Activated naive CD8-positive, alpha-beta T cell treated with anti-CD3 and anti-CD28 coated beads, Interleukin-2, amount 10 ng/mL, durations not matched to agents 7 days and 5 days (primary cell): ENCODE results near the gene NEIL3. TPM values are rescaled to one million over a fixed set of nuclear protein-coding genes. Genes with fewer than 3 reads are reported as not detected.
"Not testable (repeated sequence)": the region's sequence is repeated elsewhere in the genome, so short reads cannot be mapped to it uniquely, and the experiment has no call there.

ENCODE experiments used
- ATAC-seq: fragments of 150-1000 bp; cut with Tn5 transposase; one replicate; pipeline ENCODE4 v1.10.0; 2021; ENCODE audit warnings: low read depth, moderate library complexity
- POLR2A ChIA-PET: fragments of 350-600 bp; sonication (Branson Sonifier 250); formaldehyde crosslinking; loops from one replicate; lab custom pipeline; 2021; ENCODE audit warnings: antibody characterized with exemption; lab: Charles Lee
- DNase-seq: peaks from one replicate; pipeline ENCODE4 v3.0.0; 2021
- H3K27ac Mint-ChIP-seq: one replicate; pipeline ENCODE4 v1.8.0; 2022; ENCODE audit warnings: mild to moderate bottlenecking, mixed read lengths
- H3K27me3 Mint-ChIP-seq: one replicate; pipeline ENCODE4 v1.8.0; 2022; ENCODE audit warnings: mild to moderate bottlenecking, moderate library complexity, mixed read lengths
- H3K36me3 Mint-ChIP-seq: one replicate; pipeline ENCODE4 v1.8.0; 2021; ENCODE audit warnings: mild to moderate bottlenecking, mixed read lengths
- H3K4me1 Mint-ChIP-seq: one replicate; pipeline ENCODE4 v1.8.0; 2021; ENCODE audit warnings: mixed read lengths
- H3K4me3 Mint-ChIP-seq: one replicate; pipeline ENCODE4 v1.8.0; 2022; ENCODE audit warnings: mild to moderate bottlenecking, moderate library complexity, mixed read lengths
- H3K9me3 Mint-ChIP-seq: one replicate; pipeline ENCODE4 v1.8.0; 2021; ENCODE audit warnings: mixed read lengths
- total RNA-seq, 2 experiments: library from RNA; stranded (reverse); gene quantifications; one replicate each; pipeline ENCODE4 v1.2.3, GENCODE V29; 2021

NEIL3 gene
- total RNA-seq, 2 experiments from 2014 or later: 23.2 to 24.0 TPM

GRCh38 chr4:177285953-177286352 lies 23.7 kb upstream of the NEIL3 start:
- Mint-ChIP-seq H3K27me3 (peaks cover 5% of the 10 kb centered on the region), H3K36me3 (no peaks in the 10 kb centered on the region), H3K4me1 (peaks cover 4% of the 10 kb centered on the region), H3K27ac (no peak overlapping the region), H3K9me3 (no peaks in the 10 kb centered on the region), H3K4me3 (no peak overlapping the region)
- POLR2A ChIA-PET: no interaction called here
- DNase-seq (no peak), ATAC-seq (no peak)

GRCh38 chr4:177287255-177287654 lies 22.4 kb upstream of the NEIL3 start:
- Mint-ChIP-seq H3K4me3 (no peak overlapping the region), H3K36me3 (no peaks in the 10 kb centered on the region), H3K27me3 (peaks cover 4% of the 10 kb centered on the region), H3K27ac (no peak overlapping the region), H3K9me3 (no peaks in the 10 kb centered on the region), H3K4me1 (peaks cover 4% of the 10 kb centered on the region)
- POLR2A ChIA-PET: no interaction called here
- ATAC-seq (no peak), DNase-seq (no peak)

DNA sequence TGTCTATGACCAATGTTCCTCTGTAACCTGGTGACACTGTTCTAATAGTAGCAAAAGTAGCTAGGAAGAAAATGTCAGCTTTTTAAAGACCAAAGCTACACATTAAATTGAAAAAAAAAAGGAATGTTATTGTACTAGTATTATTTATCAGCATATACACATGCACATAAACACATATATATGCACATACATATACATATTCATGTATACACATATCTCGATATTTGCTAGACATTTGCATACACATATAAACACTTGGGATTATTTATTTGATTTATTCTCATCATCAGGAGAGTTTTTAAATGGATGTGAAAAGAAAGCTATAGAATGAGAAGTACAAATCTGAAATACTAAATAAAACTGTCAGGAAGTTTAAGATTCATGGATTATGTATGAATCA lies 21.3 kb upstream of the NEIL3 start:
- Mint-ChIP-seq H3K36me3 (no peaks in the 10 kb centered on the region), H3K27ac (no peak overlapping the region), H3K9me3 (no peaks in the 10 kb centered on the region), H3K4me1 (peaks cover 4% of the 10 kb centered on the region), H3K4me3 (no peak overlapping the region), H3K27me3 (peaks cover 4% of the 10 kb centered on the region)
- no peak for ATAC-seq
- POLR2A ChIA-PET: no interaction called here
- DNase-seq: no peak

- ATAC-seq (no peak), DNase-seq (no peak)
- Mint-ChIP-seq H3K4me3 (no peak overlapping the region), H3K27me3 (peaks cover 4% of the 10 kb centered on the region), H3K27ac (no peak overlapping the region), H3K9me3 (no peaks in the 10 kb centered on the region), H3K4me1 (peaks cover 2% of the 10 kb centered on the region), H3K36me3 (no peaks in the 10 kb centered on the region)
- POLR2A ChIA-PET: no interaction called here
Measured at GRCh38 chr4:177290780-177291179, 18.9 kb upstream of the NEIL3 start.

GRCh38 chr4:177292171-177292570 lies 17.5 kb upstream of the NEIL3 start:
- ATAC-seq (no peak), DNase-seq (no peak)
- Mint-ChIP-seq H3K36me3 (no peaks in the 10 kb centered on the region), H3K9me3 (no peaks in the 10 kb centered on the region), H3K4me1 (no peaks in the 10 kb centered on the region), H3K27ac (no peak overlapping the region), H3K27me3 (peaks cover 4% of the 10 kb centered on the region), H3K4me3 (no peak overlapping the region)
- POLR2A ChIA-PET: no interaction called here

DNA sequence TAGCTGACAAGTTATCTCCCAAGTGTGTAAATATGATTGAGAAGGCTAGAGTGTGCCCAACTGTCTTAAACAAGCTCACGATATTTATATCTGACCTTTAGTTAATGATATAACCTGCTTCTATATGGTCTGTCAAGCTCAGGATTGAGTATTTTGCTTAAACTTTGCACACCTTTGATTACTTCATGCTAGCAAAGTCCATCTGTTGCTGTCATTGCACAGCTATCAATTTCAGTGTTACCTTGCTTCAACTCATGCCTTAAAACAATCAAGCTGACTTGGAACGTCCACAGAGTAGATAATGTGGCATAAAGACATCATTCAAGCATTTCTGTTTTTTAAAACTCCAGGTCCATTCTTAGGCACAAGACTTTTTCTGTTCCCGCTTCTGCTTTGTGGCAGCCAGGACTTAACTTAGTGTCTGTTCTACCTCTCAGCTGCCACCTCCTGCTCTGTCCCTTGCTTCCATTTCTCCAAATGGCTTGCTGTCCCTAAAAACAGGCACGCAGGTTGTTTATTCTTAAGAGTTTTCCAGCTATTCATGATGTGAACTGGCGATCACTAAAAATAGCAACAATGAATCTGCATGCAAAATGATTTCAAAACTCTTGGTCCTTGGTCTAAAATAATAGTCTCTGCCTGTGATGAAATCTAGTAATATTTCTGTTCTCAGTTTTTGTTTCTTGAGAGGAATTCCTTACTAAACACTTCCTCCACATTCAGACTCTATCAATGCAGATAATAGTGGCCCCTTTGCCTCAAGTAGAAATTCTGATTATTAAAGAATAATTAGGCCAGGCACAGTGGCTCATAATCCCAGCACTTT lies 16.3 kb upstream of the NEIL3 start:
- Mint-ChIP-seq H3K4me1 (no peaks in the 10 kb centered on the region), H3K27me3 (peaks cover 4% of the 10 kb centered on the region)

GRCh38 chr4:177297785-177298391 lies 11.8 kb upstream of the NEIL3 start:
- Mint-ChIP-seq H3K4me1 (no peaks in the 10 kb centered on the region), H3K9me3 (peaks cover 6% of the 10 kb centered on the region), H3K27ac (no peak overlapping the region), H3K27me3 (no peaks in the 10 kb centered on the region), H3K4me3 (no peak overlapping the region), H3K36me3 (peaks cover 2% of the 10 kb centered on the region)
- POLR2A ChIA-PET: interaction anchor here (1.2 kb wide), 1 partner anchor 11 kb away, joined by 3 read pairs; no protein-coding TSS in a partner anchor
- no peak for DNase-seq
- no peak for ATAC-seq

More for the DNA sequence above, 16.3 kb upstream of the NEIL3 start:
- Mint-ChIP-seq H3K9me3 (peaks cover 4% of the 10 kb centered on the region), H3K27ac (no peak overlapping the region), H3K36me3 (peaks cover 2% of the 10 kb centered on the region), H3K4me3 (no peak overlapping the region)
- no peak for ATAC-seq
- POLR2A ChIA-PET: interaction anchor here (1.0 kb wide), 1 partner anchor 16 kb away, joined by 5 read pairs; the partner anchor contains the start of gene NEIL3
- DNase-seq: no peak

- Mint-ChIP-seq H3K4me3 (no peak overlapping the region), H3K27me3 (no peaks in the 10 kb centered on the region), H3K36me3 (peaks cover 2% of the 10 kb centered on the region), H3K9me3 (peaks cover 6% of the 10 kb centered on the region), H3K27ac (no peak overlapping the region), H3K4me1 (no peaks in the 10 kb centered on the region)
- POLR2A ChIA-PET: no interaction called here
- DNase-seq (no peak), ATAC-seq (no peak)
Measured at GRCh38 chr4:177301126-177301639, 8.5 kb upstream of the NEIL3 start.

- POLR2A ChIA-PET: no interaction called here
- ATAC-seq (no peak), DNase-seq (no peak)
- peaks cover 2% of the 10 kb centered on the region for H3K36me3 Mint-ChIP-seq
- no peak overlapping the region for H3K27ac Mint-ChIP-seq
- H3K4me1 Mint-ChIP-seq: no peaks in the 10 kb centered on the region
- no peak overlapping the region for H3K4me3 Mint-ChIP-seq
- H3K27me3 Mint-ChIP-seq: no peaks in the 10 kb centered on the region
- peaks cover 6% of the 10 kb centered on the region for H3K9me3 Mint-ChIP-seq
Measured at GRCh38 chr4:177302371-177303100, 7.1 kb upstream of the NEIL3 start.

DNA sequence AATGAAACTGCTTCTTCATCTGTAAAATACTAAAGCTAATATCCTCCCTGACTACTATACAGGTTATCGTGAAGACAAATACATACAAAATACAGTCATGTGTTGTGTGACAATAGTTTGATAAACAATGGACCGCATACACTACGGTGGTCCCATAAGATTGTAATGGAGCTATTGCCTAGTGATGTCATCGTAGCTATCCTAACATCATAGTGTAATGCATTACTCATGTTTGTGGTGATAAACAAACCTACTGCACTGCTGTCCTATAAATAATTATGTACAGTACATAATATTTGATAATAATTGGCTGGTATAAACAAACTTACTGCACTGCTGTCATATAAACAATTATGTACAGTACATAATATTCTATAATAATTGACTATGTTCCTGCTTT lies 5.6 kb upstream of the NEIL3 start:
- no peak overlapping the region for H3K4me3 Mint-ChIP-seq
- H3K36me3 Mint-ChIP-seq: no peaks in the 10 kb centered on the region
- POLR2A ChIA-PET: no interaction called here

GRCh38 chr4:177304864-177305263 lies 4.8 kb upstream of the NEIL3 start:
- ATAC-seq, POLR2A ChIA-PET, DNase-seq, H3K4me3 Mint-ChIP-seq, H3K27ac Mint-ChIP-seq, H3K36me3 Mint-ChIP-seq, H3K27me3 Mint-ChIP-seq, H3K9me3 Mint-ChIP-seq: not testable (repeated sequence)
- peaks cover 10% of the 10 kb centered on the region for H3K4me1 Mint-ChIP-seq

More for the DNA sequence above, 5.6 kb upstream of the NEIL3 start:
- Mint-ChIP-seq H3K9me3 (no peaks in the 10 kb centered on the region), H3K4me1 (peaks cover 5% of the 10 kb centered on the region), H3K27me3 (no peaks in the 10 kb centered on the region), H3K27ac (no peak overlapping the region)
- DNase-seq: no peak
- ATAC-seq: no peak

GRCh38 chr4:177308125-177308524 lies 1.5 kb upstream of the NEIL3 start:
- no peak for DNase-seq
- Mint-ChIP-seq H3K4me3 (no peak overlapping the region), H3K9me3 (no peaks in the 10 kb centered on the region), H3K27ac (peak overlapping the region; percentile 24), H3K4me1 (peaks cover 26% of the 10 kb centered on the region), H3K27me3 (no peaks in the 10 kb centered on the region), H3K36me3 (peaks cover 17% of the 10 kb centered on the region)
- POLR2A ChIA-PET: interaction anchor here (2.0 to 5.4 kb wide), 2 partner anchors 13 to 133 kb away, joined by 10 to 53 read pairs; partner anchors contain the start of gene AGA
- no peak for ATAC-seq
